Smooth muscle cell (in vitro differentiated cells): ENCODE measurements around the gene DENND1B. TPM values are rescaled to one million over a fixed set of nuclear protein-coding genes. Genes with fewer than 3 reads are reported as not detected.
A peak's percentile ranks its signal among the peaks of the same experiment; 100 is the strongest.

ENCODE experiments used
- DNase-seq: peaks from one replicate; lab custom pipeline; 2025; ENCODE audit not compliant: unreplicated experiment; lab: John Stamatoyannopoulos, UW
- H2AFZ ChIP-seq: fragments of 200-600 bp; sonication (generic); 2 replicates; pipeline ENCODE4 v1.6.0; 2016; ENCODE audit warnings: antibody characterized with exemption, low read depth, mild to moderate bottlenecking
- H3F3A ChIP-seq: fragments of 200-600 bp; sonication (generic); 2 replicates; pipeline ENCODE4 v1.6.0; 2017; ENCODE audit warnings: antibody characterized with exemption, low read depth
- H3K27ac ChIP-seq: fragments of 200-600 bp; sonication (generic); 2 replicates; pipeline ENCODE4 v1.5.1; 2016; ENCODE audit warnings: low read depth, mild to moderate bottlenecking
- H3K27me3 ChIP-seq: fragments of 200-600 bp; sonication (generic); 2 replicates; pipeline ENCODE4 v1.6.1; 2016; ENCODE audit warnings: low read depth, mild to moderate bottlenecking
- H3K36me3 ChIP-seq: fragments of 200-600 bp; sonication (generic); 2 replicates; pipeline ENCODE4 v1.5.1; 2016; ENCODE audit warnings: low read depth
- H3K4me1 ChIP-seq: fragments of 200-600 bp; sonication (generic); 2 replicates; pipeline ENCODE4 v1.5.1; 2016; ENCODE audit warnings: low read depth
- H3K4me2 ChIP-seq: fragments of 200-600 bp; sonication (generic); 2 replicates; pipeline ENCODE4 v1.6.0; 2016; ENCODE audit warnings: mild to moderate bottlenecking
- H3K4me3 ChIP-seq: fragments of 200-600 bp; sonication (generic); 2 replicates; pipeline ENCODE4 v1.5.1; 2016; ENCODE audit warnings: mild to moderate bottlenecking
- H3K79me2 ChIP-seq: fragments of 200-600 bp; sonication (generic); 2 replicates; pipeline ENCODE4 v1.6.0; 2016; ENCODE audit warnings: low read depth, mild to moderate bottlenecking
- H3K9ac ChIP-seq: fragments of 200-600 bp; sonication (generic); 2 replicates; pipeline ENCODE4 v1.6.0; 2016; ENCODE audit warnings: low read depth
- H3K9me3 ChIP-seq: fragments of 200-600 bp; sonication (generic); replicated peaks from 2 replicates; pipeline ENCODE4 v1.5.1; 2016; ENCODE audit warnings: low read depth
- H4K20me1 ChIP-seq: fragments of 200-600 bp; sonication (generic); 2 replicates; pipeline ENCODE4 v1.6.0; 2016; ENCODE audit warnings: low read depth
- CTCF ChIP-seq: fragments of 200-600 bp; sonication (generic); IDR thresholded peaks from 2 replicates; pipeline ENCODE4 v1.5.1; 2017; ENCODE audit warnings: borderline replicate concordance, mild to moderate bottlenecking, antibody characterized with exemption; ENCODE audit not compliant: insufficient read depth, poor library complexity, severe bottlenecking
- WGBS: methylation state at CpG from one replicate; pipeline ENCODE4 v1.1.7; 2016; ENCODE audit warnings: low lambda C conversion rate; 5-methylcytosine and 5-hydroxymethylcytosine counted together
- polyA plus RNA-seq: library from polyadenylated mRNA; unstranded; fragments of >200 nt; fragmentation: Nextera tagmentation; extraction: Ambion mirVana; gene quantifications from 2 replicates; pipeline ENCODE4 v1.2.1, GENCODE V29; 2016
- total RNA-seq: library from RNA; depleted of rRNA; stranded (reverse); fragments of >200 nt; gene quantifications from 2 replicates; pipeline ENCODE4 v1.2.3, GENCODE V29; 2014

The DENND1B gene
- total and polyA plus RNA-seq, 2 experiments from 2014 or later: 7.5 to 22.0 TPM

- no peak overlapping the region for H2AFZ ChIP-seq
- DNase-seq: no peak
- no peak overlapping the region for H3K27ac ChIP-seq
- H3K4me2 ChIP-seq: no peak overlapping the region
- WGBS: 91% methylated on average over 6 of the region's 6 CpGs
- no peaks in the 10 kb centered on the region for H3K36me3 ChIP-seq
- no peaks in the 10 kb centered on the region for H3K79me2 ChIP-seq
- peaks cover 9% of the 10 kb centered on the region for H3K9me3 ChIP-seq
- no peak for TF ChIP-seq CTCF
- no peak overlapping the region for H3K4me3 ChIP-seq
- peaks cover 7% of the 10 kb centered on the region for H3K4me1 ChIP-seq
- H3K9ac ChIP-seq: no peak overlapping the region
- H3K27me3 ChIP-seq: no peaks in the 10 kb centered on the region
- H3F3A ChIP-seq: no peaks in the 10 kb centered on the region
- H4K20me1 ChIP-seq: no peaks in the 10 kb centered on the region
Observed at GRCh38 chr1:197800379-197801110, 25.3 kb upstream of the DENND1B start.

- no peak for TF ChIP-seq CTCF
Observed at GRCh38 chr1:197799271-197799670, 24.0 kb upstream of the DENND1B start.

GRCh38 chr1:197798492-197798891 is 23.2 kb upstream of the DENND1B start:
- peak overlapping the region; percentile 54 for H3K4me2 ChIP-seq
- peaks cover 9% of the 10 kb centered on the region for H3K9me3 ChIP-seq
- no peaks in the 10 kb centered on the region for H3K27me3 ChIP-seq
- no peak for DNase-seq
- H2AFZ ChIP-seq: peak overlapping the region; percentile 83
- no peaks in the 10 kb centered on the region for H4K20me1 ChIP-seq
- 70% methylated on average over 1 of the region's 1 CpG for WGBS
- H3K4me3 ChIP-seq: no peak overlapping the region
- peak overlapping the region; percentile 45 for H3K27ac ChIP-seq
- no peaks in the 10 kb centered on the region for H3K36me3 ChIP-seq
- peaks cover 7% of the 10 kb centered on the region for H3K4me1 ChIP-seq
- no peak for TF ChIP-seq CTCF
- H3K9ac ChIP-seq: no peak overlapping the region
- H3F3A ChIP-seq: no peaks in the 10 kb centered on the region
- H3K79me2 ChIP-seq: no peaks in the 10 kb centered on the region

More at GRCh38 chr1:197799271-197799670, 24.0 kb upstream of the DENND1B start:
- Histone ChIP-seq H3K27ac (peak overlapping the region; percentile 45), H2AFZ (peak overlapping the region; percentile 83), H3K36me3 (no peaks in the 10 kb centered on the region), H3K4me3 (no peak overlapping the region), H3K9me3 (peaks cover 9% of the 10 kb centered on the region), H3K79me2 (no peaks in the 10 kb centered on the region), H3K4me1 (peaks cover 7% of the 10 kb centered on the region), H3F3A (no peaks in the 10 kb centered on the region), H4K20me1 (no peaks in the 10 kb centered on the region), H3K4me2 (peak overlapping the region; percentile 54), H3K27me3 (no peaks in the 10 kb centered on the region), H3K9ac (no peak overlapping the region)
- DNase-seq: no peak

GRCh38 chr1:197797010-197797409 is 21.7 kb upstream of the DENND1B start:
- Histone ChIP-seq H3K27me3 (no peaks in the 10 kb centered on the region), H3K9ac (no peak overlapping the region), H3K27ac (no peak overlapping the region), H2AFZ (no peak overlapping the region), H3K4me2 (no peak overlapping the region), H3K79me2 (no peaks in the 10 kb centered on the region), H3K4me1 (peaks cover 7% of the 10 kb centered on the region), H3K36me3 (no peaks in the 10 kb centered on the region), H3K4me3 (no peak overlapping the region), H3K9me3 (peaks cover 9% of the 10 kb centered on the region), H4K20me1 (no peaks in the 10 kb centered on the region), H3F3A (no peaks in the 10 kb centered on the region)
- no peak for TF ChIP-seq CTCF
- DNase-seq: no peak
